ENCODE results near the gene CNDP2.

DNA sequence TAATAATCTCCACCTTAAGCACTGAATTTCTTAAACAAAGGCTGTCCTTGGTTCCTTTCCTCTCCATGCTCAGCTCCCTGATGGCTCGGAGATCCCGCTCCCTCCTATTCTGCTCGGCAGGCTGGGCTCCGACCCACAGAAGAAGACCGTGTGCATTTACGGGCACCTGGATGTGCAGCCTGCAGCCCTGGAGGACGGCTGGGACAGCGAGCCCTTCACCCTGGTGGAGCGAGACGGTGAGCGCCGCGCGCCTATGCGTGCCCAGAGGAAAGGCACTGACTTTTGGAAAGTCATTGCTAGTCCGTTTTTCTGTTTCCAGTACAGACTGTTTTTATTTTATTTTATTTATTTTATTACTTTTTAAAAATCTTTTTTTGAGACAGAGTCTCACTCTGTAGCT, 9.6 kb downstream of the CNDP2 start:
- TF ChIP-seq, protein P1, sequence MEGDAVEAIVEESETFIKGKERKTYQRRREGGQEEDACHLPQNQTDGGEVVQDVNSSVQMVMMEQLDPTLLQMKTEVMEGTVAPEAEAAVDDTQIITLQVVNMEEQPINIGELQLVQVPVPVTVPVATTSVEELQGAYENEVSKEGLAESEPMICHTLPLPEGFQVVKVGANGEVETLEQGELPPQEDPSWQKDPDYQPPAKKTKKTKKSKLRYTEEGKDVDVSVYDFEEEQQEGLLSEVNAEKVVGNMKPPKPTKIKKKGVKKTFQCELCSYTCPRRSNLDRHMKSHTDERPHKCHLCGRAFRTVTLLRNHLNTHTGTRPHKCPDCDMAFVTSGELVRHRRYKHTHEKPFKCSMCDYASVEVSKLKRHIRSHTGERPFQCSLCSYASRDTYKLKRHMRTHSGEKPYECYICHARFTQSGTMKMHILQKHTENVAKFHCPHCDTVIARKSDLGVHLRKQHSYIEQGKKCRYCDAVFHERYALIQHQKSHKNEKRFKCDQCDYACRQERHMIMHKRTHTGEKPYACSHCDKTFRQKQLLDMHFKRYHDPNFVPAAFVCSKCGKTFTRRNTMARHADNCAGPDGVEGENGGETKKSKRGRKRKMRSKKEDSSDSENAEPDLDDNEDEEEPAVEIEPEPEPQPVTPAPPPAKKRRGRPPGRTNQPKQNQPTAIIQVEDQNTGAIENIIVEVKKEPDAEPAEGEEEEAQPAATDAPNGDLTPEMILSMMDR (IDR thresholded peaks at IDR 0.05), result no peak
- no peak for TF ChIP-seq POLR2A (IDR thresholded peaks at IDR 0.05; ENCODE audit: low read depth)
